ENCODE measurements around the gene RBM19. TPM values are rescaled to one million over a fixed set of nuclear protein-coding genes. Genes with fewer than 3 reads are reported as not detected.

RBM19 gene
- total and polyA plus RNA-seq, 4 donors, result 7.9 to 18.7 (median 9.0) TPM

GRCh38 chr12:113826805-113827538, 139.2 kb downstream of the RBM19 start:
- no peak overlapping the region for H3K27ac ChIP-seq (ENCODE audit: low read depth in 1 of 2, low read length in 2 of 2)
- no peaks in the 10 kb centered on the region for H3K4me1 ChIP-seq (ENCODE audit: control insufficient read depth in 4 of 4, insufficient read depth in 4 of 4, low read length in 3 of 4)
- WGBS, result 89% methylated on average over 22 of the region's 22 CpGs
- H3K9me3 ChIP-seq (ENCODE audit: control insufficient read depth in 4 of 4, low read length in 3 of 4), result no peaks in the 10 kb centered on the region
- no peak overlapping the region for H3K4me3 ChIP-seq (ENCODE audit: low read depth in 1 of 3, low read length in 3 of 3)
- H3K27me3 ChIP-seq (ENCODE audit: control insufficient read depth in 4 of 4, insufficient read depth in 4 of 4, low read length in 3 of 4), result no peaks in the 10 kb centered on the region
- no peak for TF ChIP-seq FOXA1 (IDR thresholded peaks at IDR 0.05)
- TF ChIP-seq TAF1 (conservative IDR thresholded peaks at IDR 0.05), result no peak
- TF ChIP-seq HNF4A (conservative IDR thresholded peaks at IDR 0.05), result no peak
- TF ChIP-seq, protein P1, sequence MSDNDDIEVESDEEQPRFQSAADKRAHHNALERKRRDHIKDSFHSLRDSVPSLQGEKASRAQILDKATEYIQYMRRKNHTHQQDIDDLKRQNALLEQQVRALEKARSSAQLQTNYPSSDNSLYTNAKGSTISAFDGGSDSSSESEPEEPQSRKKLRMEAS (IDR thresholded peaks at IDR 0.05), result no peak
- no peak for TF ChIP-seq RXRA (IDR thresholded peaks at IDR 0.05)
- TF ChIP-seq GABPA (IDR thresholded peaks at IDR 0.05 in 1 of 2, conservative IDR thresholded peaks at IDR 0.05 in 1 of 2), result no peak
- TF ChIP-seq EGR1 (IDR thresholded peaks at IDR 0.05; ENCODE audit: low read depth in 2 of 2), result no peak
- no peak for TF ChIP-seq RAD21 (IDR thresholded peaks at IDR 0.05)
- TF ChIP-seq, protein P2, sequence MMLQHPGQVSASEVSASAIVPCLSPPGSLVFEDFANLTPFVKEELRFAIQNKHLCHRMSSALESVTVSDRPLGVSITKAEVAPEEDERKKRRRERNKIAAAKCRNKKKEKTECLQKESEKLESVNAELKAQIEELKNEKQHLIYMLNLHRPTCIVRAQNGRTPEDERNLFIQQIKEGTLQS (IDR thresholded peaks at IDR 0.05), result no peak
- no peak for TF ChIP-seq NR2F2 (IDR thresholded peaks at IDR 0.05)
- no peak for TF ChIP-seq HNF4G (IDR thresholded peaks at IDR 0.05)
- DNase-seq (ENCODE audit: low spot score), result no peak
- H3K9ac ChIP-seq (ENCODE audit: low read depth in 1 of 2, low read length in 2 of 2), result no peak overlapping the region
- H3K36me3 ChIP-seq (ENCODE audit: control insufficient read depth in 4 of 4, insufficient read depth in 3 of 4, low read depth in 1 of 4, low read length in 3 of 4), result no peaks in the 10 kb centered on the region

- Histone ChIP-seq H3K4me3 (ENCODE audit: low read depth in 1 of 3, low read length in 3 of 3) (no peak overlapping the region), H3K36me3 (ENCODE audit: control insufficient read depth in 4 of 4, insufficient read depth in 3 of 4, low read depth in 1 of 4, low read length in 3 of 4) (no peaks in the 10 kb centered on the region), H3K27ac (ENCODE audit: low read depth in 1 of 2, low read length in 2 of 2) (no peak overlapping the region), H3K9ac (ENCODE audit: low read depth in 1 of 2, low read length in 2 of 2) (no peak overlapping the region), H3K4me1 (ENCODE audit: control insufficient read depth in 4 of 4, insufficient read depth in 4 of 4, low read length in 3 of 4) (no peaks in the 10 kb centered on the region), H3K9me3 (ENCODE audit: control insufficient read depth in 4 of 4, low read length in 3 of 4) (no peaks in the 10 kb centered on the region), H3K27me3 (ENCODE audit: control insufficient read depth in 4 of 4, insufficient read depth in 4 of 4, low read length in 3 of 4) (no peaks in the 10 kb centered on the region)
- 88% methylated on average over 8 of the region's 8 CpGs for WGBS
- TF ChIP-seq SP1 (IDR thresholded peaks at IDR 0.05) (no peak), HNF4G (IDR thresholded peaks at IDR 0.05) (no peak), JUND (IDR thresholded peaks at IDR 0.05) (no peak), RXRA (IDR thresholded peaks at IDR 0.05) (no peak), YY1 (IDR thresholded peaks at IDR 0.05) (no peak), FOXA1 (IDR thresholded peaks at IDR 0.05) (no peak), TAF1 (conservative IDR thresholded peaks at IDR 0.05) (no peak), EGR1 (IDR thresholded peaks at IDR 0.05; ENCODE audit: low read depth in 2 of 2) (no peak), FOXA2 (IDR thresholded peaks at IDR 0.05) (no peak), NR2F2 (IDR thresholded peaks at IDR 0.05) (no peak), HNF4A (conservative IDR thresholded peaks at IDR 0.05) (no peak), GABPA (IDR thresholded peaks at IDR 0.05 in 1 of 2, conservative IDR thresholded peaks at IDR 0.05 in 1 of 2) (no peak), ZBTB33 (IDR thresholded peaks at IDR 0.05) (no peak), RAD21 (IDR thresholded peaks at IDR 0.05) (no peak)
- TF ChIP-seq, protein P1 (IDR thresholded peaks at IDR 0.05), result no peak
- TF ChIP-seq, protein P2 (IDR thresholded peaks at IDR 0.05), result no peak
- TF ChIP-seq, protein P3, sequence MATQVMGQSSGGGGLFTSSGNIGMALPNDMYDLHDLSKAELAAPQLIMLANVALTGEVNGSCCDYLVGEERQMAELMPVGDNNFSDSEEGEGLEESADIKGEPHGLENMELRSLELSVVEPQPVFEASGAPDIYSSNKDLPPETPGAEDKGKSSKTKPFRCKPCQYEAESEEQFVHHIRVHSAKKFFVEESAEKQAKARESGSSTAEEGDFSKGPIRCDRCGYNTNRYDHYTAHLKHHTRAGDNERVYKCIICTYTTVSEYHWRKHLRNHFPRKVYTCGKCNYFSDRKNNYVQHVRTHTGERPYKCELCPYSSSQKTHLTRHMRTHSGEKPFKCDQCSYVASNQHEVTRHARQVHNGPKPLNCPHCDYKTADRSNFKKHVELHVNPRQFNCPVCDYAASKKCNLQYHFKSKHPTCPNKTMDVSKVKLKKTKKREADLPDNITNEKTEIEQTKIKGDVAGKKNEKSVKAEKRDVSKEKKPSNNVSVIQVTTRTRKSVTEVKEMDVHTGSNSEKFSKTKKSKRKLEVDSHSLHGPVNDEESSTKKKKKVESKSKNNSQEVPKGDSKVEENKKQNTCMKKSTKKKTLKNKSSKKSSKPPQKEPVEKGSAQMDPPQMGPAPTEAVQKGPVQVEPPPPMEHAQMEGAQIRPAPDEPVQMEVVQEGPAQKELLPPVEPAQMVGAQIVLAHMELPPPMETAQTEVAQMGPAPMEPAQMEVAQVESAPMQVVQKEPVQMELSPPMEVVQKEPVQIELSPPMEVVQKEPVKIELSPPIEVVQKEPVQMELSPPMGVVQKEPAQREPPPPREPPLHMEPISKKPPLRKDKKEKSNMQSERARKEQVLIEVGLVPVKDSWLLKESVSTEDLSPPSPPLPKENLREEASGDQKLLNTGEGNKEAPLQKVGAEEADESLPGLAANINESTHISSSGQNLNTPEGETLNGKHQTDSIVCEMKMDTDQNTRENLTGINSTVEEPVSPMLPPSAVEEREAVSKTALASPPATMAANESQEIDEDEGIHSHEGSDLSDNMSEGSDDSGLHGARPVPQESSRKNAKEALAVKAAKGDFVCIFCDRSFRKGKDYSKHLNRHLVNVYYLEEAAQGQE (IDR thresholded peaks at IDR 0.05), result no peak
- no peak for DNase-seq (ENCODE audit: low spot score)
Measured at GRCh38 chr12:113825705-113826104, 140.4 kb downstream of the RBM19 start.
